Right lobe of liver (tissue), 4 donors: Measurements from ENCODE around the gene PHLDB3.

Experiments
- CTCF ChIP-seq, 4 donors: fragments of 200-600 bp in 3 of 4; fragments of 450-650 bp in 1 of 4; IDR thresholded peaks; one replicate each; pipeline versions ENCODE4 v1.5.1 to v1.8.0; 2016 to 2022; ENCODE audit warnings: antibody characterized with exemption in 4 of 4, mild to moderate bottlenecking in 2 of 4
- POLR2A ChIP-seq: fragments of 450-650 bp; IDR thresholded peaks from one replicate; pipeline ENCODE4 v1.6.1; 2017; ENCODE audit warnings: antibody characterized with exemption, mild to moderate bottlenecking
- donor health status: DM: no; HTN: no; CAD: no.
- donor health status: DM: no; HTN: no; CAD: no.
- donor health status: DM: no; HTN: yes; CAD: no.

GRCh38 chr19:43519436-43520088 lies 15.0 kb upstream of the PHLDB3 start:
- peak; percentile 90 to 94 (median 91) for TF ChIP-seq CTCF (IDR thresholded peaks at IDR 0.05)
- TF ChIP-seq POLR2A = no peak
